K562 (cell line): ENCODE data around the gene PIEZO2.

ENCODE experiments used
- EZH2 ChIP-seq: IDR thresholded peaks from 2 replicates; pipeline ENCODE4 v1.6.1; 2012; ENCODE audit warnings: low read depth, mild to moderate bottlenecking, inconsistent platforms, low read length, borderline replicate concordance
- ZNF24 ChIP-seq: fragments of 450-650 bp; IDR thresholded peaks from 2 replicates; pipeline ENCODE4 v1.6.1; 2016
- ZNF282 ChIP-seq: sonication (generic); formaldehyde crosslinking; IDR thresholded peaks from 2 replicates; pipeline ENCODE4 v1.8.1; 2023; ENCODE audit warnings: missing genetic modification reagents
- TF ChIP-seq, protein P1 (sequence below): fragments of 450-650 bp; formaldehyde crosslinking; IDR thresholded peaks from 2 replicates; pipeline ENCODE4 v1.4.0; 2022; ENCODE audit warnings: missing genetic modification characterization
- TF ChIP-seq, protein P2 (sequence below): fragments of 250-450 bp; sonication (Bioruptor Pico); IDR thresholded peaks from 2 replicates; pipeline ENCODE4 v1.8.0; 2021; ENCODE audit warnings: mild to moderate bottlenecking, moderate library complexity
- TF ChIP-seq, protein P3 (sequence below), 3 experiments: IDR thresholded peaks in 2 of 3; conservative IDR thresholded peaks in 1 of 3; 2 replicates each; pipeline ENCODE4 v1.5.1; 2011 to 2012; ENCODE audit warnings: low read length in 3 of 3, mild to moderate bottlenecking in 3 of 3, control low read depth in 2 of 3, improper control_type of control experiment in 1 of 3, inconsistent platforms in 1 of 3, low read depth in 1 of 3, mixed read lengths in 1 of 3, moderate library complexity in 1 of 3; ENCODE audit not compliant: insufficient read depth in 2 of 3
- TF ChIP-seq, protein P4 (sequence below): sonication (generic); formaldehyde crosslinking; IDR thresholded peaks from 2 replicates; pipeline ENCODE4 v1.8.1; 2023; ENCODE audit warnings: mild to moderate bottlenecking, missing genetic modification reagents

DNA sequence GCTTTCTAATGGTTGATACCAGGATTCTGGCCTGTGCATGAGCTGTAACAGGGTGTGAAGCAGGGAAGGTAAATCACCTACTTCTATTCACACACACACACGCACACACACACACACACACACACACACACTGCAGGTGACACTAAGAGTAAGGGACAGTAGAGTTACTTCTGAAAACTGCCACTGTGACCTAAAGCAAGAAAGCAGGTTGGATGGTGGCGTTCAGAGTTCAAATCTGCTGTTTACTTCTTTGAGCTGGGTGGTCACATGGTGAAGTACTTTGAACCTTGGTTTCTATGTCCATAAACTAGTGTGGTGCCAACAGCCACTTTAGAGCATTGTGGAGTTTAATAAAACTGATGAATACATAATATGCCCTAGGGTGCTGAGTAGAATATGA lies 248.0 kb downstream of the PIEZO2 start:
- TF ChIP-seq ZNF24 (no peak), ZNF282 (CRISPR knock-in tag) (no peak), EZH2 (no peak)
- TF ChIP-seq, protein P1, sequence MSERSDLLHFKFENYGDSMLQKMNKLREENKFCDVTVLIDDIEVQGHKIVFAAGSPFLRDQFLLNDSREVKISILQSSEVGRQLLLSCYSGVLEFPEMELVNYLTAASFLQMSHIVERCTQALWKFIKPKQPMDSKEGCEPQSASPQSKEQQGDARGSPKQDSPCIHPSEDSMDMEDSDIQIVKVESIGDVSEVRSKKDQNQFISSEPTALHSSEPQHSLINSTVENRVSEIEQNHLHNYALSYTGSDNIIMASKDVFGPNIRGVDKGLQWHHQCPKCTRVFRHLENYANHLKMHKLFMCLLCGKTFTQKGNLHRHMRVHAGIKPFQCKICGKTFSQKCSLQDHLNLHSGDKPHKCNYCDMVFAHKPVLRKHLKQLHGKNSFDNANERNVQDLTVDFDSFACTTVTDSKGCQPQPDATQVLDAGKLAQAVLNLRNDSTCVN: no peak
- TF ChIP-seq, protein P2, sequence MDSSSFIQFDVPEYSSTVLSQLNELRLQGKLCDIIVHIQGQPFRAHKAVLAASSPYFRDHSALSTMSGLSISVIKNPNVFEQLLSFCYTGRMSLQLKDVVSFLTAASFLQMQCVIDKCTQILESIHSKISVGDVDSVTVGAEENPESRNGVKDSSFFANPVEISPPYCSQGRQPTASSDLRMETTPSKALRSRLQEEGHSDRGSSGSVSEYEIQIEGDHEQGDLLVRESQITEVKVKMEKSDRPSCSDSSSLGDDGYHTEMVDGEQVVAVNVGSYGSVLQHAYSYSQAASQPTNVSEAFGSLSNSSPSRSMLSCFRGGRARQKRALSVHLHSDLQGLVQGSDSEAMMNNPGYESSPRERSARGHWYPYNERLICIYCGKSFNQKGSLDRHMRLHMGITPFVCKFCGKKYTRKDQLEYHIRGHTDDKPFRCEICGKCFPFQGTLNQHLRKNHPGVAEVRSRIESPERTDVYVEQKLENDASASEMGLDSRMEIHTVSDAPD: no peak
- TF ChIP-seq, protein P3, sequence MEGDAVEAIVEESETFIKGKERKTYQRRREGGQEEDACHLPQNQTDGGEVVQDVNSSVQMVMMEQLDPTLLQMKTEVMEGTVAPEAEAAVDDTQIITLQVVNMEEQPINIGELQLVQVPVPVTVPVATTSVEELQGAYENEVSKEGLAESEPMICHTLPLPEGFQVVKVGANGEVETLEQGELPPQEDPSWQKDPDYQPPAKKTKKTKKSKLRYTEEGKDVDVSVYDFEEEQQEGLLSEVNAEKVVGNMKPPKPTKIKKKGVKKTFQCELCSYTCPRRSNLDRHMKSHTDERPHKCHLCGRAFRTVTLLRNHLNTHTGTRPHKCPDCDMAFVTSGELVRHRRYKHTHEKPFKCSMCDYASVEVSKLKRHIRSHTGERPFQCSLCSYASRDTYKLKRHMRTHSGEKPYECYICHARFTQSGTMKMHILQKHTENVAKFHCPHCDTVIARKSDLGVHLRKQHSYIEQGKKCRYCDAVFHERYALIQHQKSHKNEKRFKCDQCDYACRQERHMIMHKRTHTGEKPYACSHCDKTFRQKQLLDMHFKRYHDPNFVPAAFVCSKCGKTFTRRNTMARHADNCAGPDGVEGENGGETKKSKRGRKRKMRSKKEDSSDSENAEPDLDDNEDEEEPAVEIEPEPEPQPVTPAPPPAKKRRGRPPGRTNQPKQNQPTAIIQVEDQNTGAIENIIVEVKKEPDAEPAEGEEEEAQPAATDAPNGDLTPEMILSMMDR (IDR thresholded peaks at IDR 0.05 in 2 of 3, conservative IDR thresholded peaks at IDR 0.05 in 1 of 3; ENCODE audit: insufficient read depth in 2 of 3, low read depth in 1 of 3, low read length in 3 of 3): no peak
- TF ChIP-seq, protein P4, sequence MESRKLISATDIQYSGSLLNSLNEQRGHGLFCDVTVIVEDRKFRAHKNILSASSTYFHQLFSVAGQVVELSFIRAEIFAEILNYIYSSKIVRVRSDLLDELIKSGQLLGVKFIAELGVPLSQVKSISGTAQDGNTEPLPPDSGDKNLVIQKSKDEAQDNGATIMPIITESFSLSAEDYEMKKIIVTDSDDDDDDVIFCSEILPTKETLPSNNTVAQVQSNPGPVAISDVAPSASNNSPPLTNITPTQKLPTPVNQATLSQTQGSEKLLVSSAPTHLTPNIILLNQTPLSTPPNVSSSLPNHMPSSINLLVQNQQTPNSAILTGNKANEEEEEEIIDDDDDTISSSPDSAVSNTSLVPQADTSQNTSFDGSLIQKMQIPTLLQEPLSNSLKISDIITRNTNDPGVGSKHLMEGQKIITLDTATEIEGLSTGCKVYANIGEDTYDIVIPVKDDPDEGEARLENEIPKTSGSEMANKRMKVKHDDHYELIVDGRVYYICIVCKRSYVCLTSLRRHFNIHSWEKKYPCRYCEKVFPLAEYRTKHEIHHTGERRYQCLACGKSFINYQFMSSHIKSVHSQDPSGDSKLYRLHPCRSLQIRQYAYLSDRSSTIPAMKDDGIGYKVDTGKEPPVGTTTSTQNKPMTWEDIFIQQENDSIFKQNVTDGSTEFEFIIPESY (CRISPR knock-in tag): no peak
